ENCODE data around the gene ACTL6B.
"Not testable (repeated sequence)": the region's sequence is repeated elsewhere in the genome, so short reads cannot be mapped to it uniquely, and the experiment has no call there.

ACTL6B gene

GRCh38 chr7:100671353-100672327 is 15.4 kb upstream of the ACTL6B start:
- DNase-seq, result no peak

- DNase-seq, result no peak
These were observed 13.8 kb upstream of the ACTL6B start for GRCh38 chr7:100670074-100670473.

- DNase-seq, result not testable (repeated sequence)
These were observed 12.9 kb upstream of the ACTL6B start for GRCh38 chr7:100669106-100669505.

- DNase-seq, result no peak
These were observed 11.8 kb upstream of the ACTL6B start for GRCh38 chr7:100668069-100668449.

- DNase-seq, result no peak
These were observed 11.3 kb upstream of the ACTL6B start for GRCh38 chr7:100667331-100668068.

- no peak for DNase-seq
These were observed 9.0 kb upstream of the ACTL6B start for GRCh38 chr7:100665168-100665726.

- not testable (repeated sequence) for DNase-seq
These were observed 6.0 kb upstream of the ACTL6B start for GRCh38 chr7:100662194-100662776.

GRCh38 chr7:100654908-100655831 is 1.1 kb downstream of the ACTL6B start:
- no peak for DNase-seq

- DNase-seq, result no peak
These were observed 6.3 kb downstream of the ACTL6B start for GRCh38 chr7:100649826-100650565.

GRCh38 chr7:100642534-100642907 is 13.7 kb downstream of the ACTL6B start:
- no peak for DNase-seq

- DNase-seq, result no peak
These were observed 14.3 kb downstream of the ACTL6B start for GRCh38 chr7:100641860-100642533.

- no peak for DNase-seq
These were observed 14.8 kb downstream of the ACTL6B start, which contains the start of gene TFR2 for GRCh38 chr7:100641463-100641859. TSS of gene TFR2 (minus strand) at chr7:100641552. CDS start at chr7:100641509, 43 bp downstream.

GRCh38 chr7:100640517-100641440 is 15.5 kb downstream of the ACTL6B start:
- no peak for DNase-seq

- no peak for DNase-seq
These were observed 16.2 kb downstream of the ACTL6B start for GRCh38 chr7:100639995-100640516.

- DNase-seq, result peak in 1 of 2 donors; percentile 30
These were observed 23.1 kb downstream of the ACTL6B start for GRCh38 chr7:100632951-100633717.

GRCh38 chr7:100630066-100630465 is 26.2 kb downstream of the ACTL6B start:
- DNase-seq, result no peak

GRCh38 chr7:100629117-100629716 is 27.0 kb downstream of the ACTL6B start:
- DNase-seq, result no peak

GRCh38 chr7:100627238-100627549 is 29.1 kb downstream of the ACTL6B start:
- DNase-seq, result no peak
